GM23338 (cell line): Measurements from ENCODE around the gene ABHD17A. TPM values are rescaled to one million over a fixed set of nuclear protein-coding genes. Genes with fewer than 3 reads are reported as not detected.
A peak's percentile ranks its signal among the peaks of the same experiment; 100 is the strongest.

Source experiments
- ATAC-seq: fragments of 200-7000 bp; cut with Tn5 transposase; 3 replicates; pipeline ENCODE4 v1.9.1; 2020
- DNase-seq: peaks from one replicate; pipeline ENCODE4 v3.0.0-alpha.2; 2015; ENCODE audit warnings: low spot score
- H2AFZ ChIP-seq: fragments of 200-600 bp; sonication (generic); 2 replicates; pipeline ENCODE4 v1.8.0; 2016; ENCODE audit warnings: antibody characterized with exemption, mild to moderate bottlenecking, moderate library complexity
- H3F3A ChIP-seq: fragments of 200-600 bp; sonication (generic); replicated peaks from 2 replicates; pipeline ENCODE4 v1.8.0; 2017; ENCODE audit warnings: antibody characterized with exemption, mixed run types, low read depth
- H3K27ac ChIP-seq: fragments of 200-600 bp; sonication (generic); 2 replicates; pipeline ENCODE4 v1.6.1; 2016; ENCODE audit warnings: low read depth
- H3K27me3 ChIP-seq: fragments of 200-600 bp; sonication (generic); 2 replicates; pipeline ENCODE4 v1.8.0; 2016; ENCODE audit warnings: mild to moderate bottlenecking, mixed run types, moderate library complexity; ENCODE audit not compliant: insufficient read depth
- H3K36me3 ChIP-seq: fragments of 200-600 bp; sonication (generic); 2 replicates; pipeline ENCODE4 v1.8.0; 2016; ENCODE audit warnings: mild to moderate bottlenecking; ENCODE audit not compliant: insufficient read depth
- H3K4me1 ChIP-seq: fragments of 200-600 bp; sonication (generic); 2 replicates; pipeline ENCODE4 v1.8.0; 2016; ENCODE audit warnings: mild to moderate bottlenecking, moderate library complexity; ENCODE audit not compliant: insufficient read depth
- H3K4me2 ChIP-seq: fragments of 200-600 bp; sonication (generic); 2 replicates; pipeline ENCODE4 v1.7.1; 2017; ENCODE audit warnings: mixed run types
- H3K4me3 ChIP-seq: fragments of 200-600 bp; sonication (generic); 2 replicates; pipeline ENCODE4 v1.6.1; 2016; ENCODE audit warnings: mixed run types
- H3K79me2 ChIP-seq: fragments of 200-600 bp; sonication (generic); replicated peaks from 2 replicates; pipeline ENCODE4 v1.8.0; 2017; ENCODE audit warnings: mild to moderate bottlenecking; ENCODE audit not compliant: insufficient read depth
- H3K9me2 ChIP-seq: fragments of 200-600 bp; sonication (generic); 2 replicates; pipeline ENCODE4 v1.8.0; 2017; ENCODE audit not compliant: insufficient read depth
- H4K20me1 ChIP-seq: fragments of 200-600 bp; sonication (generic); replicated peaks from 2 replicates; pipeline ENCODE4 v1.8.0; 2017; ENCODE audit warnings: mild to moderate bottlenecking; ENCODE audit not compliant: insufficient read depth
- H3K27ac Mint-ChIP-seq: 2 replicates; pipeline ENCODE4 v1.8.0; 2020; ENCODE audit warnings: inconsistent platforms, mild to moderate bottlenecking, moderate library complexity, mixed read lengths
- H3K27me3 Mint-ChIP-seq: 3 replicates; pipeline ENCODE4 v1.8.0; 2022; ENCODE audit warnings: low read depth, mild to moderate bottlenecking, moderate library complexity, mixed read lengths, inconsistent platforms; ENCODE audit not compliant: insufficient read depth, poor library complexity
- H3K36me3 Mint-ChIP-seq: 3 replicates; pipeline ENCODE4 v1.8.0; 2021; ENCODE audit warnings: low read depth, mild to moderate bottlenecking, inconsistent platforms, moderate library complexity, mixed read lengths
- H3K4me1 Mint-ChIP-seq: 3 replicates; pipeline ENCODE4 v1.8.0; 2020; ENCODE audit warnings: mild to moderate bottlenecking, inconsistent platforms, mixed read lengths
- H3K4me3 Mint-ChIP-seq: 3 replicates; pipeline ENCODE4 v1.8.0; 2021; ENCODE audit warnings: moderate library complexity, mild to moderate bottlenecking, inconsistent platforms, mixed read lengths
- H3K9me3 Mint-ChIP-seq: 3 replicates; pipeline ENCODE4 v1.8.0; 2020; ENCODE audit warnings: moderate library complexity, mild to moderate bottlenecking, inconsistent platforms, mixed read lengths
- NANOG ChIP-seq: IDR thresholded peaks from 2 replicates; pipeline ENCODE4 v1.6.1; 2016; ENCODE audit warnings: antibody characterized with exemption, borderline replicate concordance
- POLR2AphosphoS5 ChIP-seq: IDR thresholded peaks from 2 replicates; pipeline ENCODE4 v1.6.1; 2016; ENCODE audit warnings: antibody characterized with exemption, low read depth
- ZNF331 ChIP-seq: fragments of 250-450 bp; sonication (Bioruptor Pico); IDR thresholded peaks from 2 replicates; pipeline ENCODE4 v1.5.0; 2020; ENCODE audit warnings: low read depth, mild to moderate bottlenecking, moderate library complexity
- polyA plus RNA-seq: library from polyadenylated mRNA; unstranded; fragments of >200 nt; fragmentation: Nextera tagmentation; extraction: Ambion mirVana; gene quantifications from 2 replicates; pipeline ENCODE4 v1.2.1, GENCODE V29; 2016
- total RNA-seq: library from RNA; depleted of rRNA; stranded (reverse); fragments of >200 nt; shearing (Covaris generic); gene quantifications from 2 replicates; pipeline ENCODE4 v1.2.3, GENCODE V29; 2014
- TF ChIP-seq, protein P1 (sequence below), 2 experiments: fragments of 200-600 bp in 1 of 2; sonication (generic) in 1 of 2; conservative IDR thresholded peaks; 2 replicates each; pipeline versions ENCODE4 v1.5.1 to v1.6.1; 2016 to 2017; ENCODE audit warnings: antibody characterized with exemption in 2 of 2, low read depth in 2 of 2, mild to moderate bottlenecking in 2 of 2, moderate library complexity in 1 of 2
- TF ChIP-seq, protein P2 (sequence below): IDR thresholded peaks from one replicate; pipeline ENCODE4 v1.6.1; 2018; ENCODE audit warnings: antibody characterized with exemption; ENCODE audit not compliant: unreplicated experiment

Gene ABHD17A
- total and polyA plus RNA-seq, 2 experiments from 2014 or later: 34.2 to 99.9 TPM

DNA sequence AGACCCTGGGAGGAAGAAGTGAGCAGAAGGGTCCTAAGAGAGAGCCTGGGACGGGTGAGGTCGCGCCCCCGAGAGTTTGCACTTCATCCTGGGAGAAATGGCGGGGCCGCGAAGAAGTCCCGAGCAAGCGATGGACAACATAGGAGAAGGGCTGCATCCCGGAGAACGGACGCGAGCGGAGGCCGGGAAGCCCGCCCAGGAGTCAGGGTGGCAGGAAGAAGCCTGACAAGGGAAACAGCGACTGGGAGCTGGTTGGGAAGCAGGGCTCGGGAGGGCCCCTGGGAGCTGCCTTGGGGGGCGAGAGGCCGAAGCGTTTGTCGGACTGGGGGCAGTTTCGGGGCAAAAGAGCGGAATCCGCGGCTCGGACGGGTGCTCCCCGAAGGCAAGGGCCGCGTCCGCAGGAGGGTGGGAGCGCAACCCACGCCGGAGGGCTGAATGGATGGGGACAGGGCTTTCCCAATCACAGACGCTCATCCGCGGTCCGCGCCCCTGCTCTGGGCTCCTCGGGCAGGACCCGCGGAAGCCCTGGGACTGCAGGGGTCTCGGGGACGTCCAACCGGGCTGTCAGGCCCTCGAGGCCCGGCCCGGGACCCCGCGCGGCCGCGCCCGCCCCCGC is 469 bp downstream of the ABHD17A start:
- no peaks in the 10 kb centered on the region for H3K36me3 ChIP-seq
- H3K27ac ChIP-seq: no peak overlapping the region
- H3F3A ChIP-seq: peaks cover 5% of the 10 kb centered on the region
- H3K4me1 ChIP-seq: peaks cover 14% of the 10 kb centered on the region; the same call in 1 of the 2 replicates
- Mint-ChIP-seq H3K27me3 (peaks cover 11% of the 10 kb centered on the region), H3K4me3 (peak overlapping the region; percentile 91), H3K9me3 (no peaks in the 10 kb centered on the region; the same call in 2 of the 3 replicates), H3K4me1 (peaks cover 31% of the 10 kb centered on the region), H3K36me3 (no peaks in the 10 kb centered on the region; the same call in 2 of the 3 replicates), H3K27ac (peak overlapping the region; percentile 40)
- peaks cover 16% of the 10 kb centered on the region for H4K20me1 ChIP-seq
- peak overlapping the region; percentile 89 for H3K4me3 ChIP-seq
- H3K27me3 ChIP-seq: no peaks in the 10 kb centered on the region
- ATAC-seq: peak; percentile 16
- DNase-seq: no peak
- no peak for TF ChIP-seq POLR2AphosphoS5
- no peak overlapping the region for H2AFZ ChIP-seq
- peak overlapping the region; percentile 98 for H3K4me2 ChIP-seq
- no peaks in the 10 kb centered on the region for H3K9me2 ChIP-seq
- peaks cover 27% of the 10 kb centered on the region for H3K79me2 ChIP-seq

DNA sequence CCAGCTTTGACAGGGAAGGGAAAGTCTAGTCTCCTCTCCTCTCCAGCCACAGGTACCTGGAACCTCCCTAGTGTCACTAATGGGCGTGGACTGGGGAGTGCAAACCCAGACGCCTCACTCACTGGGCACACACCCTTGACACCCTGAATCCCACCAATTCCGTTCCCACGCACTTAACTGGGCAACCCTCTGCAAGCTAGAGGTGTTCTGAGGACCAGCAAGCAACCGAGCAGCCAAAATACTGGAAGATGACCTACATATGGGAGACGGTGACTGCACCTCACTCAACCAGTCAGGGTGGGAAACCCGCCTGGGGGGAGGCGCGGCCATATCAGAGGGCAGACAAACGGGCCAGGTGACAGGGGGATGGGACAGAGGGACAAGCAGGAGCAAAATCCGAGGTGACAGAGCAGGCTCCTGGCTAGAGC is 991 bp downstream of the ABHD17A start:
- no peak overlapping the region for H3K27ac ChIP-seq
- Mint-ChIP-seq H3K27me3 (peaks cover 11% of the 10 kb centered on the region), H3K9me3 (no peaks in the 10 kb centered on the region; the same call in 2 of the 3 replicates), H3K27ac (peak overlapping the region; percentile 40; the same call in 1 of the 2 replicates), H3K36me3 (no peaks in the 10 kb centered on the region; the same call in 2 of the 3 replicates), H3K4me1 (peaks cover 31% of the 10 kb centered on the region), H3K4me3 (peak overlapping the region; percentile 91)
- peaks cover 16% of the 10 kb centered on the region for H4K20me1 ChIP-seq
- peak overlapping the region; percentile 98 for H3K4me2 ChIP-seq
- no peaks in the 10 kb centered on the region for H3K9me2 ChIP-seq
- no peak for DNase-seq
- peaks cover 14% of the 10 kb centered on the region; the same call in 1 of the 2 replicates for H3K4me1 ChIP-seq
- H3K36me3 ChIP-seq: no peaks in the 10 kb centered on the region
- TF ChIP-seq, protein P1, sequence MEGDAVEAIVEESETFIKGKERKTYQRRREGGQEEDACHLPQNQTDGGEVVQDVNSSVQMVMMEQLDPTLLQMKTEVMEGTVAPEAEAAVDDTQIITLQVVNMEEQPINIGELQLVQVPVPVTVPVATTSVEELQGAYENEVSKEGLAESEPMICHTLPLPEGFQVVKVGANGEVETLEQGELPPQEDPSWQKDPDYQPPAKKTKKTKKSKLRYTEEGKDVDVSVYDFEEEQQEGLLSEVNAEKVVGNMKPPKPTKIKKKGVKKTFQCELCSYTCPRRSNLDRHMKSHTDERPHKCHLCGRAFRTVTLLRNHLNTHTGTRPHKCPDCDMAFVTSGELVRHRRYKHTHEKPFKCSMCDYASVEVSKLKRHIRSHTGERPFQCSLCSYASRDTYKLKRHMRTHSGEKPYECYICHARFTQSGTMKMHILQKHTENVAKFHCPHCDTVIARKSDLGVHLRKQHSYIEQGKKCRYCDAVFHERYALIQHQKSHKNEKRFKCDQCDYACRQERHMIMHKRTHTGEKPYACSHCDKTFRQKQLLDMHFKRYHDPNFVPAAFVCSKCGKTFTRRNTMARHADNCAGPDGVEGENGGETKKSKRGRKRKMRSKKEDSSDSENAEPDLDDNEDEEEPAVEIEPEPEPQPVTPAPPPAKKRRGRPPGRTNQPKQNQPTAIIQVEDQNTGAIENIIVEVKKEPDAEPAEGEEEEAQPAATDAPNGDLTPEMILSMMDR (conservative IDR thresholded peaks at IDR 0.05; ENCODE audit: low read depth in 2 of 2): no peak
- TF ChIP-seq NANOG (no peak), ZNF331 (CRISPR knock-in tag) (no peak)
- TF ChIP-seq, protein P2, sequence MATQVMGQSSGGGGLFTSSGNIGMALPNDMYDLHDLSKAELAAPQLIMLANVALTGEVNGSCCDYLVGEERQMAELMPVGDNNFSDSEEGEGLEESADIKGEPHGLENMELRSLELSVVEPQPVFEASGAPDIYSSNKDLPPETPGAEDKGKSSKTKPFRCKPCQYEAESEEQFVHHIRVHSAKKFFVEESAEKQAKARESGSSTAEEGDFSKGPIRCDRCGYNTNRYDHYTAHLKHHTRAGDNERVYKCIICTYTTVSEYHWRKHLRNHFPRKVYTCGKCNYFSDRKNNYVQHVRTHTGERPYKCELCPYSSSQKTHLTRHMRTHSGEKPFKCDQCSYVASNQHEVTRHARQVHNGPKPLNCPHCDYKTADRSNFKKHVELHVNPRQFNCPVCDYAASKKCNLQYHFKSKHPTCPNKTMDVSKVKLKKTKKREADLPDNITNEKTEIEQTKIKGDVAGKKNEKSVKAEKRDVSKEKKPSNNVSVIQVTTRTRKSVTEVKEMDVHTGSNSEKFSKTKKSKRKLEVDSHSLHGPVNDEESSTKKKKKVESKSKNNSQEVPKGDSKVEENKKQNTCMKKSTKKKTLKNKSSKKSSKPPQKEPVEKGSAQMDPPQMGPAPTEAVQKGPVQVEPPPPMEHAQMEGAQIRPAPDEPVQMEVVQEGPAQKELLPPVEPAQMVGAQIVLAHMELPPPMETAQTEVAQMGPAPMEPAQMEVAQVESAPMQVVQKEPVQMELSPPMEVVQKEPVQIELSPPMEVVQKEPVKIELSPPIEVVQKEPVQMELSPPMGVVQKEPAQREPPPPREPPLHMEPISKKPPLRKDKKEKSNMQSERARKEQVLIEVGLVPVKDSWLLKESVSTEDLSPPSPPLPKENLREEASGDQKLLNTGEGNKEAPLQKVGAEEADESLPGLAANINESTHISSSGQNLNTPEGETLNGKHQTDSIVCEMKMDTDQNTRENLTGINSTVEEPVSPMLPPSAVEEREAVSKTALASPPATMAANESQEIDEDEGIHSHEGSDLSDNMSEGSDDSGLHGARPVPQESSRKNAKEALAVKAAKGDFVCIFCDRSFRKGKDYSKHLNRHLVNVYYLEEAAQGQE: no peak
- no peaks in the 10 kb centered on the region for H3K27me3 ChIP-seq
- H2AFZ ChIP-seq: no peak overlapping the region
- H3K79me2 ChIP-seq: peaks cover 27% of the 10 kb centered on the region
- ATAC-seq: no peak
- peak overlapping the region; percentile 89 for H3K4me3 ChIP-seq
- peaks cover 5% of the 10 kb centered on the region for H3F3A ChIP-seq
